Gastroesophageal sphincter (tissue), 4 donors: ENCODE results near the gene RPP14. TPM values are rescaled to one million over a fixed set of nuclear protein-coding genes. Genes with fewer than 3 reads are reported as not detected.

Experiments
- ATAC-seq: fragments of 150-250 bp; one replicate; pipeline ENCODE4 v1.9.1; 2016; ENCODE audit warnings: mild to moderate bottlenecking, moderate library complexity
- H3K27ac ChIP-seq, 4 donors: fragments of 200-600 bp; sonication (generic) in 3 of 4; 1 replicate in 3 of 4; 2 replicates in 1 of 4; pipeline ENCODE4 v1.5.1; 2016 to 2019
- H3K27me3 ChIP-seq: fragments of 200-600 bp; sonication (generic); one replicate; pipeline ENCODE4 v1.5.1; 2019
- H3K36me3 ChIP-seq, 2 donors: fragments of 200-600 bp; sonication (generic); one replicate each; pipeline ENCODE4 v1.5.1; 2019; ENCODE audit warnings: control low read depth in 1 of 2
- H3K4me1 ChIP-seq, 3 donors: fragments of 200-600 bp; sonication (generic); 1 replicate in 2 of 3; 2 replicates in 1 of 3; pipeline ENCODE4 v1.5.1; 2016 to 2019; ENCODE audit warnings: control low read depth in 2 of 3
- H3K4me3 ChIP-seq, 2 donors: fragments of 200-600 bp; sonication (generic); one replicate each; pipeline ENCODE4 v1.5.1; 2019; ENCODE audit warnings: mild to moderate bottlenecking in 1 of 2, moderate library complexity in 1 of 2
- H3K9me3 ChIP-seq, 3 donors: fragments of 200-600 bp; sonication (generic); one replicate each; pipeline ENCODE4 v1.5.1; 2017 to 2019; ENCODE audit warnings: control low read depth in 2 of 3
- CTCF ChIP-seq, 4 experiments: fragments of 200-600 bp in 2 of 4; fragments of 450-650 bp in 2 of 4; sonication (generic) in 1 of 4; IDR thresholded peaks; one replicate each; pipeline ENCODE4 v1.5.1; 2017 to 2019; ENCODE audit warnings: antibody characterized with exemption in 4 of 4, mild to moderate bottlenecking in 2 of 4, moderate library complexity in 2 of 4
- EP300 ChIP-seq: sonication (generic); formaldehyde crosslinking; IDR thresholded peaks from one replicate; pipeline ENCODE4 v1.6.1; 2017; ENCODE audit warnings: antibody characterized with exemption, mild to moderate bottlenecking
- POLR2A ChIP-seq, 2 donors: fragments of 450-650 bp; IDR thresholded peaks; one replicate each; pipeline ENCODE4 v1.6.1; 2017; ENCODE audit warnings: antibody characterized with exemption in 2 of 2, mild to moderate bottlenecking in 2 of 2, moderate library complexity in 1 of 2
- POLR2AphosphoS5 ChIP-seq: sonication (generic); formaldehyde crosslinking; IDR thresholded peaks from one replicate; pipeline ENCODE4 v1.6.1; 2017; ENCODE audit warnings: antibody characterized with exemption
- WGBS, 2 donors: methylation state at CpG; one replicate each; pipeline ENCODE4 v1.1.5; 2018; ENCODE audit warnings: low coverage in 1 of 2; 5-methylcytosine and 5-hydroxymethylcytosine counted together
- total RNA-seq, 4 donors: library from RNA; depleted of rRNA; stranded (reverse); fragments of >200 nt; gene quantifications; one replicate each; pipeline ENCODE4 v1.1.0, GENCODE V29; 2016

The RPP14 gene
- total RNA-seq, 4 donors from 2014 or later, result 12.3 to 14.4 (median 14.1) TPM

GRCh38 chr3:58292866-58293265 is 13.2 kb upstream of the RPP14 start:
- 78 to 85% methylated on average over 3 to 10 of the region's 10 CpGs for WGBS, 2 donors
- Histone ChIP-seq H3K27me3 (no peaks in the 10 kb centered on the region), H3K27ac (no peak overlapping the region), H3K4me1 (no peaks in the 10 kb centered on the region), H3K9me3 (no peaks in the 10 kb centered on the region), H3K36me3 (peaks cover 0 to 20% of the 10 kb centered on the region in 2 donors), H3K4me3 (no peak overlapping the region)
- no peak for ATAC-seq
- TF ChIP-seq CTCF (IDR thresholded peaks at IDR 0.05) (no peak), POLR2A (IDR thresholded peaks at IDR 0.05) (no peak), POLR2AphosphoS5 (no peak), EP300 (no peak)

DNA sequence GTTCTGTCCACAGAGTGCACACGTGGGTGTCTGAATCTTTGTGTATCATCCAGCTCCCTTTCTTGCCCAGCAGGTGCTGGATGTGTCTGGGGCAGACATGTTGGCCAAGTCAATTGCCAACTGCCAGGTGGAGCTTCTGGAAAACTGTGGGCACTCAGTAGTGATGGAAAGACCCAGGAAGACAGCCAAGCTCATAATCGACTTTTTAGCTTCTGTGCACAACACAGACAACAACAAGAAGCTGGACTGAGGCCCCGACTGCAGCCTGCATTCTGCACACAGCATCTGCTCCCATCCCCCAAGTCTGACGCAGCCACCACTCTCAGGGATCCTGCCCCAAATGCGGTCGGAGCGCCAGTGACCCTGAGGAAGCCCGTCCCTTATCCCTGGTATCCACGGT is 12.5 kb upstream of the RPP14 start:
- TF ChIP-seq POLR2AphosphoS5, result no peak
- Histone ChIP-seq H3K4me1 (no peaks in the 10 kb centered on the region), H3K9me3 (no peaks in the 10 kb centered on the region), H3K36me3 (peaks cover 0 to 15% of the 10 kb centered on the region in 2 donors), H3K27me3 (no peaks in the 10 kb centered on the region), H3K27ac (no peak overlapping the region), H3K4me3 (no peak overlapping the region)
- no peak for ATAC-seq
- WGBS, 2 donors, result 89 to 100% methylated on average over 1 to 7 of the region's 9 CpGs

DNA sequence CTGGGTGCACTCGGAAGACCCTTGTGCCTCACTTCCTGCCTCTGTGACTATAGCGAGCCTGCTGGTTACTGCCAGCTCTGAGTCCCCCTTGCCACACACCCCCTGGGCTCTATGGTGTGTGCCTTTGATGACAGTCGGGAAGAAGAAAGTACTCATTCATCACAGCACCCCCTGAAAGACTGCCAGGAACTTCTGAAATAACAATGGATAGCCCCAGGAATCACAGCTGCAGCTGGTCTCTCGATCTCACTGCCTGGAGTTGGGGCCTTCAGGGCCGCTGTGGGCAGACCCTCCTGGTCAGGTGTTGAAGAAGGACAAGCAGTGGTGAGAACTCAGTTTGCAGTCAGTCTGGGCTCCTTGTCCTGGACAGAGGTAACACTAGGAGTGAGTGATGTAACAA is 9.8 kb upstream of the RPP14 start:
- H3K36me3 ChIP-seq, result peaks cover 0 to 15% of the 10 kb centered on the region in 2 donors
- no peak overlapping the region for H3K4me3 ChIP-seq
- no peak overlapping the region for H3K27ac ChIP-seq
- peaks cover 0 to 7% (median 0%) of the 10 kb centered on the region in 3 donors for H3K4me1 ChIP-seq
- TF ChIP-seq POLR2A (IDR thresholded peaks at IDR 0.05) (no peak), CTCF (IDR thresholded peaks at IDR 0.05) (no peak), EP300 (no peak), POLR2AphosphoS5 (no peak)
- no peak for ATAC-seq
- peaks cover 16% of the 10 kb centered on the region for H3K27me3 ChIP-seq
- H3K9me3 ChIP-seq, result no peaks in the 10 kb centered on the region
- WGBS, 2 donors, result 80% methylated on average over 1 of the region's 5 CpGs; no CpG with 5 or more reads in 1 of the 2 donors

GRCh38 chr3:58296843-58297242 is 9.2 kb upstream of the RPP14 start:
- no peak overlapping the region for H3K27ac ChIP-seq
- 37 to 67% methylated on average over 3 to 6 of the region's 6 CpGs for WGBS, 2 donors
- no peak for ATAC-seq

GRCh38 chr3:58298190-58298589 is 7.9 kb upstream of the RPP14 start:
- Histone ChIP-seq H3K27me3 (peaks cover 34% of the 10 kb centered on the region), H3K4me1 (peaks cover 0 to 7% (median 0%) of the 10 kb centered on the region in 3 donors), H3K4me3 (no peak overlapping the region), H3K9me3 (no peaks in the 10 kb centered on the region), H3K36me3 (peaks cover 0 to 9% of the 10 kb centered on the region in 2 donors), H3K27ac (no peak overlapping the region)
- TF ChIP-seq POLR2AphosphoS5 (no peak), CTCF (IDR thresholded peaks at IDR 0.05) (no peak), EP300 (no peak), POLR2A (IDR thresholded peaks at IDR 0.05) (no peak)
- no CpG with 5 or more reads among the region's 3 CpGs for WGBS, 2 donors
- ATAC-seq, result no peak

More at GRCh38 chr3:58296843-58297242, 9.2 kb upstream of the RPP14 start:
- Histone ChIP-seq H3K9me3 (no peaks in the 10 kb centered on the region), H3K4me1 (peaks cover 0 to 7% (median 0%) of the 10 kb centered on the region in 3 donors), H3K36me3 (peaks cover 0 to 15% of the 10 kb centered on the region in 2 donors), H3K27me3 (peaks cover 20% of the 10 kb centered on the region), H3K4me3 (no peak overlapping the region)
- TF ChIP-seq CTCF (IDR thresholded peaks at IDR 0.05), result no peak
- TF ChIP-seq POLR2AphosphoS5, result no peak
- TF ChIP-seq POLR2A (IDR thresholded peaks at IDR 0.05), result no peak
- no peak for TF ChIP-seq EP300
